GM18861 (cell line): ENCODE measurements around the gene CHP2.
A peak's percentile ranks its signal among the peaks of the same experiment; 100 is the strongest.

Source experiments
- ATAC-seq: cut with Tn5 transposase; IDR thresholded peaks from one replicate; pipeline ENCODE4 v1.9.1; 2021; ENCODE audit not compliant: unreplicated experiment

The CHP2 gene

DNA sequence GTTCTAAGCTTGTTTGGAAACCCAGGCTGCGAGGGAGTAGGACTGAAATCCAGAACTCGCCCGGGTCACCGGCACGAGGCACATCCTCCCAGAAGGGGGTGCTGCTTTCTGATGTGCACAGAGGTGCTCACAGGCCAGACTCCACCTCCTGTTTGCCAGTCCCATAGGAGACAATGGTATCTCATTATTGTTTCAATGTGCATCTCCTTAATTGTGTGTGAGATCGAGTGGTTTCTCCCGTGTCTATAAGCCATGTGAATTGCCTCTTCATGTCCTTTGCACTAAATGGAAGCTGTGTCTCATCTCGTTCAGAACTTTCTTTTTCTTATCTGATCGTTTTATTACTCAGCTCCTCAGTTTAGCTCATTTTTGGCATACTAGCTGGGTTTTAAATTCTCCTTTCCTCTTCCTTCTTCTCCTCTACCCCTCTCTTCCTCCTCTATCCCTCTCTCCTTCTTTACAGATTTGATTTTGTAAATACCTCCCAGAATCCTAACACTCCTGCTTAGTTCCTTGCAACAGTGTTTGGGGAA is 48.8 kb downstream of the CHP2 start:
- peak; percentile 49 for ATAC-seq

DNA sequence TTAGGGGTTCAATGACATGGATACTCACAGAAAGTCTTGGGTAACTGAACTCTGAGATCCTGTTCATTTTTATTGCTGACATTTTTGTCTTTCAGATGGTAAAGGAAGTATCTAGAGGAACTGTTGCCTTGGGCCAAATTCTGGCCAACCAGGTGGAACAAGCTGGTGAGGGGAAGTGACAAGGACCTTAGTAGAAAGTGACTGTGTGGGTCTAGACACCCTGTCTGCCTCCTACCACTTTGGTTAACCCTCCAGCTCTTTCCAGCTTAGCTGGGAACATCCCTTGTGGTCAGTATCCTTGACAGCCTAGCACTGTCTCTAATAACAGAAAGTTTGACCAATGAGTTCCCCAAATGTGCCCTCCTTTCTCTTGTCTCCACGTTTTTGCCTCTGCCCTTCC is 52.2 kb downstream of the CHP2 start:
- ATAC-seq = no peak
